GM13977 (cell line): Measurements from ENCODE around the gene TENM3.

ENCODE experiments used
- DNase-seq: peaks from one replicate; pipeline ENCODE4 v3.0.0; 2012; ENCODE audit warnings: low spot score
- in situ Hi-C: fragments of 300-500 bp; cut with MboI; formaldehyde crosslinking; loops from one replicate; pipeline ENCODE4 v1.12.0; 2022; ENCODE audit warnings: low sequenced_read_pairs, low pct_unique_long_range_greater_than_20kb, mixed read lengths, inconsistent platforms; ENCODE audit not compliant: unreplicated experiment
- TF ChIP-seq, protein P1 (sequence below): IDR thresholded peaks from 2 replicates; pipeline ENCODE4 v1.5.1; 2012; ENCODE audit warnings: mild to moderate bottlenecking, control low read depth; ENCODE audit not compliant: insufficient read depth; ENCODE audit errors: extremely low read depth, missing control alignments

Gene TENM3

DNA sequence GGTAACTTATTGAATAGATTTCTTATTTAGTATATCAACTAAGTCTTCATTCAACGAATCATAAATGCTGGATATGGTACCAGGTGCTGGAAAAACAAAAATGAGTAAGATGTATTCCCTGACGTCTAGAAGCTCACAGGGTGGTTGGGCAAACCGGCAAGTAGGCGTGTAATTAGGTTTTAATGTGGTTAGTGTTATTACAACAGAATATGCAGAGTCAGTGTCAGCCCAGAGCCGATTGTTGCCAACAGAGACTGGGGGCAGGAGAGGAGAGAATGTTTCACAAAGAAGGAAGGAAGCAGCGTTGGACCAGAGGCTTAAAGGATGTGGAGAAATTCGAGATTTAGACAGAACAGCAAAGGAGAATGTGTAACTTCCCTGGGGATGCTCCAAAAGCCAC is 111.7 kb downstream of the TENM3 start:
- in situ Hi-C loops: no loop called here

DNA sequence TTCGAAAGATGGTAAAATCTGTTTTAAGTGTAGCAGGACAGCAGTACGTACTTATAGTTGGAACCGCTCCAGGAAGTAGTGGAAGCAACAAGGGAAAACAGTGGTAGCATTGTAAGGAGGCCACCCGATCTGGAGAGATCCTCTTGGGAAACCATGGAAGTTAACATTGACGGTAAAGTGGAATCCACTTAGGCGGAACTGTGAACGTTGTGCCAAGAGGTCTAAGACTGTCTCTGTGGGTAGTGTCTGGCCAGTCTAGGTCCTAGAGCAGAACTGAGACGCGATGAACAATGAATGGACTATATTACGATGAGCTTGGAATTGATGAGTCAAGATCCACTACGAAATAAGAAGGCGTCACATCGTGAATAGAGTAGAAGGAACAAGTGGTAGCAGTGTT is 124.0 kb downstream of the TENM3 start:
- TF ChIP-seq, protein P1, sequence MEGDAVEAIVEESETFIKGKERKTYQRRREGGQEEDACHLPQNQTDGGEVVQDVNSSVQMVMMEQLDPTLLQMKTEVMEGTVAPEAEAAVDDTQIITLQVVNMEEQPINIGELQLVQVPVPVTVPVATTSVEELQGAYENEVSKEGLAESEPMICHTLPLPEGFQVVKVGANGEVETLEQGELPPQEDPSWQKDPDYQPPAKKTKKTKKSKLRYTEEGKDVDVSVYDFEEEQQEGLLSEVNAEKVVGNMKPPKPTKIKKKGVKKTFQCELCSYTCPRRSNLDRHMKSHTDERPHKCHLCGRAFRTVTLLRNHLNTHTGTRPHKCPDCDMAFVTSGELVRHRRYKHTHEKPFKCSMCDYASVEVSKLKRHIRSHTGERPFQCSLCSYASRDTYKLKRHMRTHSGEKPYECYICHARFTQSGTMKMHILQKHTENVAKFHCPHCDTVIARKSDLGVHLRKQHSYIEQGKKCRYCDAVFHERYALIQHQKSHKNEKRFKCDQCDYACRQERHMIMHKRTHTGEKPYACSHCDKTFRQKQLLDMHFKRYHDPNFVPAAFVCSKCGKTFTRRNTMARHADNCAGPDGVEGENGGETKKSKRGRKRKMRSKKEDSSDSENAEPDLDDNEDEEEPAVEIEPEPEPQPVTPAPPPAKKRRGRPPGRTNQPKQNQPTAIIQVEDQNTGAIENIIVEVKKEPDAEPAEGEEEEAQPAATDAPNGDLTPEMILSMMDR: no peak
- in situ Hi-C loops: no loop called here
- no peak for DNase-seq

More for the DNA sequence above, 111.7 kb downstream of the TENM3 start:
- TF ChIP-seq, protein P1: no peak
- DNase-seq: no peak

DNA sequence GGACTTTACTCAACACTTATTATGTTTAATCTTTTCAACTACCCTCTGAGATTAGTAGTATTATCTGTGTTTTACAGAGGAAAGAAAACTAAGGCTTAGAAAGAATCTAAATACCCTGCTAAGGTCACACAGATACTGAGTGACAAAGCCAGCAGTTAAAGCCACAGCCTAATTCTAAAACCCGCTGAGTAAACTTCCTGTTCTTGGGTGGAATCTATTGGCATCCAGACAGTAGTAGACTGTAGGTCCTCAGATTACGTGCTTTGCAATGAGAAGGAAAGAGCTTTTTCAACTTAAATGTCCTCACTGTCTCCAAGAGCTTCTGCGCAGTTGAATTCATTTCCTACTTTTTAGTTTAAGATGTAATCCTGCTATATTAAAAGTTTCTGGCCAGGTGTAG is 126.0 kb downstream of the TENM3 start:
- TF ChIP-seq, protein P1: no peak
- in situ Hi-C loops: no loop called here
- DNase-seq: no peak

DNA sequence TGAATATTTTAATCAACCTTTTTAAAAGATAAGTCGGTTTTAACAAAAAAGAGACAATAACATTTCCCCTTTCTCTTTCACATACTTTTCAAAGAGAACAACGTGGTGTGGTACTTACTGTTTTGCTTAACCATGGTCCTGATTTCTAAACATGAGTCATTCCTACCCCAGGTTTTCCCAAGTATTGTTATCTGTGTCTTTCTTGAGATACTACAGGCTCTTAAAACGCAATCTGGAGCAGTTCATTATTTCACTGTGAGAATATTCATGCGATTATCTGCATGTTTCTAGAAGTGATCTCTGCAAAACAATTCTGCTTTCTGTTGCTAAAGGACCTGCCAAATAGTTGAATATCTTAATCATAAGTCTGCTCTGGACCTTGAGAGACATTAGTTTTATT is 127.3 kb downstream of the TENM3 start:
- in situ Hi-C loops: no loop called here
- TF ChIP-seq, protein P1: no peak
- no peak for DNase-seq

DNA sequence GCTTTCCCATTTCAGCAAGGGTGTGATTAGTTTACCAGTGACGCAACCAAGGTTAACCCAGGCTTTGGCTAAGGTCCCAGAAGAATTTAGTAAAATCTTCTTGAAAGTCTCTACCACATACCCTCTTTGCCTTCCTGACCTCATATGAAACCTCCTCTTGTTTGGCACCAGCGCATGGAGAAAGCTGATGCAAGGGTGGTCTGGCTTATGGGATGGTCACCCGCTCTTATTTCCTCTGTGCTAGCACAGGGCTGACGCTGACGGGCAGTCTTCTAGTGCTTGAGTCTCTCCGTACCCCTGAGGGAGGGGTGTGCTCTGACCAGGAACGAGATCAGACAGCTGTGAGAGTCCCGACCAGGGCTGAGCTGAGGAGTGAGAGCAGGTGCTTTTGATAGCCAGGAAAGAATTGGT is 137.6 kb downstream of the TENM3 start:
- in situ Hi-C loops: no loop called here
- DNase-seq: no peak
- TF ChIP-seq, protein P1: no peak

DNA sequence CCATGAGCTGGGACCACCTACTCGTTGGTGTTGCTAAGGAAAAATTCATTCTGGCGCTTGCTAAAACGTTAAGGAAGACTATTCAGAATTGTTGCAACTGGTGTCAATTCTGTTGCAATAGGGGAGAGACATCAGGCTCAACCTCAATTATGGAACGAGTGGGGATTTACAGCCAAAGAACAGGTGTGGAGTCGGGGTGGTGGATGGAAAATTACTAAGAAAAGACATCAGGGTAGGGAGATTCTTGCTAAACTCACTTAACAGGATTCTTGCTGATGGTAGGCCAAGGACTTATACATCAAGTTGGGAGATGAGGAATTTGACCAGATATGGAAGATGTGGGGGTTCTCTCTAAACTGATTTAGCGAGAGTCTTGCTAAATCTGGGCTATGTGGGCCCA is 139.7 kb downstream of the TENM3 start:
- no peak for DNase-seq
- in situ Hi-C loops: no loop called here
- TF ChIP-seq, protein P1: no peak

DNA sequence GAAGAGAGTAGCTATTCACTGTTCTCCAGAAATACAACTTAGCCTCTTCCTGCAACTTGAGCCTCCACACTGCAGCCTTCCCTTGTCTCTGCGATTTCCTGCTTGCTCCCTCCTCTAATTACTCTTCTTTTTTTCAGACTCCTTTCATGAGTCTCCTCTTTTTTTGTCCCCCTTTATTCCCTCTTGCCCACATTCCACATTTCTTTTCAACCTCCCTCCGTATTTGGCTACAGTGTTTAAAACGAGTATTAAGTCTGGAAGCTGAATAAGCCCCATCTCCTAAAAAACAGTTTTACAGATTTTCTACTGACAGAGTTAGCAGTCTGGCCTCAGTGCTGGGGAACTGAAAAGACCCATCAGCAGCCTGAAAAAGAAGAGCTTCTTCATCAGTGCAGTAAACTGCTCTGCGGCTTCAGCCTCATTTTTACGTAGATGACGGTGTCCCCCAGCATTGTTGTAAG is 141.5 kb downstream of the TENM3 start:
- TF ChIP-seq, protein P1: no peak
- in situ Hi-C loops: no loop called here
- no peak for DNase-seq
